Spleen (tissue), 7 donors: ENCODE measurements around the gene PRDM5.

Experiments
- POLR2A ChIP-seq, 3 donors: fragments of 450-650 bp; IDR thresholded peaks; one replicate each; pipeline ENCODE4 v1.5.1; 2017; ENCODE audit warnings: antibody characterized with exemption in 3 of 3, mild to moderate bottlenecking in 1 of 3
- POLR2AphosphoS5 ChIP-seq, 3 donors: sonication (generic); formaldehyde crosslinking; IDR thresholded peaks; one replicate each; pipeline ENCODE4 v1.5.1; 2017; ENCODE audit warnings: antibody characterized with exemption in 3 of 3
- TF ChIP-seq, protein P1 (sequence below), 11 experiments: fragments of 200-600 bp in 7 of 11; fragments of 450-650 bp in 4 of 11; sonication (generic) in 4 of 11; IDR thresholded peaks in 8 of 11; conservative IDR thresholded peaks in 3 of 11; 1 replicate in 7 of 11; 2 replicates in 4 of 11; pipeline versions ENCODE4 v1.4.0 to v1.8.0; 2016 to 2021; ENCODE audit warnings: antibody characterized with exemption in 11 of 11, inconsistent platforms in 4 of 11, mild to moderate bottlenecking in 1 of 11
- donor health status: DM: no; HTN: no; CAD: no; lungs with moderate emphysema.
- donor health status: DM: no; HTN: no; CAD: no.
- donor health status: DM: no; HTN: no; CAD: no.

DNA sequence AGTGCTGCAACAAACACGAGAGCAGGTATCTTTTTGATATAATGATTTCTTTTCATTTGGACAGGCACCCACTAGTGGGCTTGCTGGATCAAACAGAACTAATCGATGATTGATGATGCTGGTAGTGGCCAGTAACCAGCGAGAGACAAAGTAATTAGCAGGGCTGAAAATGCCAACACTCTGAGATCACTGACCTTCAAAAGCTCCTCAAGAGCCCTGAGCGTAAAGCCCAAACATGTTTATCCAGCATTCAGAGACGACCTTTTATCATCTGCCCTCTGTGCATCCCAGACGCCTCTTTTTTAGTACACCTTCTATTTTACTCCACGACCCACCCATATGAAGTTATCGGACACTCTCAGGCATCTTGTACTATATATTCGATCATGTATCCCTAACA lies 186.2 kb downstream of the PRDM5 start:
- TF ChIP-seq, protein P1, sequence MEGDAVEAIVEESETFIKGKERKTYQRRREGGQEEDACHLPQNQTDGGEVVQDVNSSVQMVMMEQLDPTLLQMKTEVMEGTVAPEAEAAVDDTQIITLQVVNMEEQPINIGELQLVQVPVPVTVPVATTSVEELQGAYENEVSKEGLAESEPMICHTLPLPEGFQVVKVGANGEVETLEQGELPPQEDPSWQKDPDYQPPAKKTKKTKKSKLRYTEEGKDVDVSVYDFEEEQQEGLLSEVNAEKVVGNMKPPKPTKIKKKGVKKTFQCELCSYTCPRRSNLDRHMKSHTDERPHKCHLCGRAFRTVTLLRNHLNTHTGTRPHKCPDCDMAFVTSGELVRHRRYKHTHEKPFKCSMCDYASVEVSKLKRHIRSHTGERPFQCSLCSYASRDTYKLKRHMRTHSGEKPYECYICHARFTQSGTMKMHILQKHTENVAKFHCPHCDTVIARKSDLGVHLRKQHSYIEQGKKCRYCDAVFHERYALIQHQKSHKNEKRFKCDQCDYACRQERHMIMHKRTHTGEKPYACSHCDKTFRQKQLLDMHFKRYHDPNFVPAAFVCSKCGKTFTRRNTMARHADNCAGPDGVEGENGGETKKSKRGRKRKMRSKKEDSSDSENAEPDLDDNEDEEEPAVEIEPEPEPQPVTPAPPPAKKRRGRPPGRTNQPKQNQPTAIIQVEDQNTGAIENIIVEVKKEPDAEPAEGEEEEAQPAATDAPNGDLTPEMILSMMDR (IDR thresholded peaks at IDR 0.05 in 8 of 11, conservative IDR thresholded peaks at IDR 0.05 in 3 of 11), result no peak
- no peak for TF ChIP-seq POLR2A (IDR thresholded peaks at IDR 0.05)
- no peak for TF ChIP-seq POLR2AphosphoS5 (IDR thresholded peaks at IDR 0.05)
